Right atrium auricular region (tissue), 2 donors: ENCODE data around the gene CUL1. TPM values are rescaled to one million over a fixed set of nuclear protein-coding genes. Genes with fewer than 3 reads are reported as not detected.

ENCODE experiments used
- DNase-seq: peaks from one replicate; pipeline ENCODE4 v3.0.0-alpha.2; 2019; ENCODE audit warnings: low spot score
- H3K27ac ChIP-seq, 2 donors: fragments of 200-600 bp; sonication (generic); 1 replicate in 1 of 2; 2 replicates in 1 of 2; pipeline ENCODE4 v1.5.1; 2016 to 2019
- H3K27me3 ChIP-seq, 2 donors: fragments of 200-600 bp; sonication (generic); one replicate each; pipeline versions ENCODE4 v1.5.1 to v1.6.0; 2017 to 2019
- H3K36me3 ChIP-seq: fragments of 200-600 bp; sonication (generic); one replicate; pipeline ENCODE4 v1.5.1; 2016
- H3K4me1 ChIP-seq, 2 donors: fragments of 200-600 bp; sonication (generic); one replicate each; pipeline versions ENCODE4 v1.5.1 to v1.6.0; 2017 to 2019
- H3K4me3 ChIP-seq, 2 donors: fragments of 200-600 bp; sonication (generic); 1 replicate in 1 of 2; 2 replicates in 1 of 2; pipeline ENCODE4 v1.5.1; 2017 to 2019; ENCODE audit warnings: mild to moderate bottlenecking in 1 of 2, moderate library complexity in 1 of 2
- H3K9me3 ChIP-seq, 2 donors: fragments of 200-600 bp; sonication (generic); one replicate each; pipeline ENCODE4 v1.5.1; 2019
- total RNA-seq, 2 donors: library from RNA; depleted of rRNA; stranded (reverse); fragments of >200 nt; gene quantifications; one replicate each; pipeline ENCODE4 v1.1.0, GENCODE V29; 2016
- TF ChIP-seq, protein P1 (sequence below), 2 donors: fragments of 200-600 bp; sonication (generic); IDR thresholded peaks; one replicate each; pipeline ENCODE4 v1.5.1; 2019; ENCODE audit warnings: antibody characterized with exemption in 2 of 2

CUL1 gene
- total RNA-seq, 2 donors from 2014 or later = 40.2 to 46.7 TPM

DNA sequence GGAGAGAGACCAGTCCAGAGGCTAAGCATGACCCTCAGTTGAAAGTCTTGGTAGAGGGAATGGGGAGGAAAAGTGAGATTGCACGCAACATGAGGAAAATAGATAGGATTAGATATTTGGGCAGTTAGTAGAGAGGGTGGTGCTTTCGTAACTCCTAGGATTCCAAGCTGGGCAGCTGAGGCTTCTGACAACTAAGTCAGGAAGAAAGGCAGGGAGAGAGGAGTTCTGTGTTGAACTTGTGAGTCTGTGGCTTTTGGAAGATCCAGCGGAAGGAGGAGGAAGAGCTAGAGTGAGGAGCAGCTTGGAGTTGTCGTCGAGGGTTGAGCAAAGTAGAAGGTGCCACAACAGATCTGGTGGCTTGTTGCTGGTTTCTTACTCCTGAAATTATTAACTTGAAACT lies 21.8 kb downstream of the CUL1 start:
- Histone ChIP-seq H3K27ac (no peak overlapping the region), H3K9me3 (no peaks in the 10 kb centered on the region), H3K4me3 (no peak overlapping the region), H3K4me1 (peaks cover 0 to 64% of the 10 kb centered on the region in 2 donors), H3K27me3 (no peaks in the 10 kb centered on the region), H3K36me3 (no peaks in the 10 kb centered on the region)
- DNase-seq = no peak
- TF ChIP-seq, protein P1, sequence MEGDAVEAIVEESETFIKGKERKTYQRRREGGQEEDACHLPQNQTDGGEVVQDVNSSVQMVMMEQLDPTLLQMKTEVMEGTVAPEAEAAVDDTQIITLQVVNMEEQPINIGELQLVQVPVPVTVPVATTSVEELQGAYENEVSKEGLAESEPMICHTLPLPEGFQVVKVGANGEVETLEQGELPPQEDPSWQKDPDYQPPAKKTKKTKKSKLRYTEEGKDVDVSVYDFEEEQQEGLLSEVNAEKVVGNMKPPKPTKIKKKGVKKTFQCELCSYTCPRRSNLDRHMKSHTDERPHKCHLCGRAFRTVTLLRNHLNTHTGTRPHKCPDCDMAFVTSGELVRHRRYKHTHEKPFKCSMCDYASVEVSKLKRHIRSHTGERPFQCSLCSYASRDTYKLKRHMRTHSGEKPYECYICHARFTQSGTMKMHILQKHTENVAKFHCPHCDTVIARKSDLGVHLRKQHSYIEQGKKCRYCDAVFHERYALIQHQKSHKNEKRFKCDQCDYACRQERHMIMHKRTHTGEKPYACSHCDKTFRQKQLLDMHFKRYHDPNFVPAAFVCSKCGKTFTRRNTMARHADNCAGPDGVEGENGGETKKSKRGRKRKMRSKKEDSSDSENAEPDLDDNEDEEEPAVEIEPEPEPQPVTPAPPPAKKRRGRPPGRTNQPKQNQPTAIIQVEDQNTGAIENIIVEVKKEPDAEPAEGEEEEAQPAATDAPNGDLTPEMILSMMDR (IDR thresholded peaks at IDR 0.05) = no peak

DNA sequence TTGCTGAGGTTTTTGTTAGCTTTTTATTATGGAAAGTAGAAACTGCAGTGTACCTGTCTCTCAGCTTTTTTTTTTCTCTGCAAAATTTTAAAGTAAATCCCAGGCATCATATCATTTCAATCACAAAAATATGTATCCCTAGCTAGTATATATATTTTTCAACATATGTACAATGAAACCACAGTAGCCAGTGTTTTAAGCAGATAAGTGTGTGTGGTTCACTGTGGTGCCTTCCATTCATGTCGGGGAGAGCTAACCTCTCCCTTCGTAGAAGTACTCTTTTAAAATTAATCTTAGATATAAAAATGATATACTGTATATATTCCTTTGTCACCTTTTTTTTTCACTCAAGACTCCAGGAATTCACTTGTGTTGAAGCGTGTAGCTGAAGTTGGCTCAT lies 22.7 kb downstream of the CUL1 start:
- TF ChIP-seq, protein P1 (IDR thresholded peaks at IDR 0.05) = no peak
- Histone ChIP-seq H3K4me1 (peaks cover 0 to 66% of the 10 kb centered on the region in 2 donors), H3K9me3 (no peaks in the 10 kb centered on the region), H3K27ac (no peak overlapping the region), H3K27me3 (no peaks in the 10 kb centered on the region), H3K36me3 (no peaks in the 10 kb centered on the region), H3K4me3 (no peak overlapping the region)
- DNase-seq = no peak

DNA sequence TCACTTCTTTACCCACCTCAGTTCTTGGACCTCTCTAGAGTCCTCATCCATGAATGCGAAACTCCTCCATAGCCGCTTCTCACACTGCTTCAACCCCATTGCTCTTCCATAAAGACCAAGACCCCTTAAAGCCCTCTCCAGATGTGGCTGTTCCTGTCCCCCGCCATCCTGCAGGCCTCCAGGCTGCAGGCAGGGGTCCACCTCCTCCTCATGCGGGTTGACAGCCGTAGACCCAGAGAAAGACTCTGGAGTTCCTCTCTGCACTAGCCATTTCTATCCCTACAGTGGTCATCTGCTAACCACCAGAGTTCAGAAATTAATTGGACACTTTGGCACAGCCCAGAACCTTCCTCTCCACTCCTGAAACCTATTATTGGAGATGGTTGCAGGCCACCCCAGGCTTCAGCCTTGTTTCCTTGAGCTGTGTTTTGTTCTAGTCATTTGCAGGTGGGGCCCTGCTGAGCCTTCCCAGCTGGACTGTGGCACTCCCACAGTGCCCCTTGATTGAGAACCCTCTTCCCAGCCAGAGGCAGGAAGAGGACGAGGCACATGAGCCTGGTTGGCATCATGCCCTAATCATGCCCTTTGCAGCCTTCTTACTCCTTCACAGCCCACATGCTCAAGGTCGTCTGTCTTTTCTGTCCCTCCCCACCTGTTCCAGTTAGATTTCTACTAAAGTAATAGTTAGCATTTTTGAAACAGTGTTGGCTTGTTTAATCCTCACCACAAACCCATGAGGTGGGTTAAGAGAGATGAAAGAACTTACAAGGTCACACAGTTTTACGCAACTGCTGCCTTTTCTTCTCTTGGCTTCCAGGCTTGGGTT lies 23.9 kb downstream of the CUL1 start:
- Histone ChIP-seq H3K4me1 (peaks cover 0 to 62% of the 10 kb centered on the region in 2 donors), H3K36me3 (no peaks in the 10 kb centered on the region), H3K4me3 (no peak overlapping the region), H3K27ac (peak overlapping the region in 1 of 2 donors; percentile 3), H3K27me3 (no peaks in the 10 kb centered on the region), H3K9me3 (no peaks in the 10 kb centered on the region)
- TF ChIP-seq, protein P1 (IDR thresholded peaks at IDR 0.05) = no peak
- no peak for DNase-seq

DNA sequence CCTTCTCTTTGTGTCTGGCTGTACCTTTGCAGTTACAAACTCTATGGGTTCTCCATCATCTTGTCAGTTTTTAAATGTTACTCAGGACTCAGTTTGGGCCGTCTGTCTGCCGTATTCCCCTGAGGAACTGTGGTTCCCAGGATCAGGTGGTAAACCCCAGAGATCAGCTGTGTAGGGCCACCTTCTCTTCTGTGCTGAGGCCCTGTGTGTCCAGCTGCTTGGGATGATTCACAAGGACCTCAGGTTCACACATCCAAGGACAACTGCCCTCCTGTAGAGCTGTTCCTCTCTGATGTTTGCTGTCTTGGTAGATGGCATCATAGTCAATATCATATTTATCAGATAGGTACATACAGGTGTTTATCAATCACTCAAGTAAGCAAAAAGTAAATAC lies 24.5 kb downstream of the CUL1 start:
- Histone ChIP-seq H3K27ac (peak overlapping the region in 1 of 2 donors; percentile 3), H3K4me1 (peaks cover 0 to 57% of the 10 kb centered on the region in 2 donors), H3K4me3 (no peak overlapping the region), H3K27me3 (no peaks in the 10 kb centered on the region), H3K36me3 (no peaks in the 10 kb centered on the region), H3K9me3 (no peaks in the 10 kb centered on the region)
- DNase-seq = no peak
- TF ChIP-seq, protein P1 (IDR thresholded peaks at IDR 0.05) = no peak

DNA sequence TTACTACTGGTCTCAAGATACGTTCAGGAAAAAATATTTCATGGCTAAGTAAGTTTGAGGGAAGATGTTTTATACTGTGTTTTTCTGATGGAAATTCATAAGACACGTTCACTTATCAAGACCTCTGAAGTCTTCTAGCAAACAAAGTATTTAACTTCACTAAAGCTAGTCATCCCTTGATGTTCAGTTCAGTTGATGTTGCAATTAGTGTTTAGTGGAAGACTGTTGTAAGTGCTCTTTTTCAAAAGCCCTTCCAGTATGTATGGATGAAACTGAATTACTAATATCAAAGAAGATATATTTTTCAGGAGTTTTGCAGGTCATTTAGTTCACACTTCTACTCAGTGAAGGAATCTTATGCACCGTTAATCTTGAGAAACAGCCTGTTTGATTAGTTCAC lies 25.1 kb downstream of the CUL1 start:
- no peak overlapping the region for H3K27ac ChIP-seq
- H3K36me3 ChIP-seq = no peaks in the 10 kb centered on the region
- H3K4me3 ChIP-seq = no peak overlapping the region
- peaks cover 0 to 59% of the 10 kb centered on the region in 2 donors for H3K4me1 ChIP-seq
- TF ChIP-seq, protein P1 (IDR thresholded peaks at IDR 0.05) = no peak
- no peak for DNase-seq
- no peaks in the 10 kb centered on the region for H3K27me3 ChIP-seq
- H3K9me3 ChIP-seq = no peaks in the 10 kb centered on the region
